Activated naive CD4-positive, alpha-beta T cell treated with anti-CD3 and anti-CD28 coated beads, Interleukin-2, amount 10 ng/mL, durations not matched to agents 7 days and 5 days (primary cell): ENCODE data around the gene COPS8.

Experiments used
- CTCF ChIA-PET: fragments of 350-600 bp; sonication (Branson Sonifier 250); formaldehyde crosslinking; loops from one replicate; lab custom pipeline; 2021; ENCODE audit warnings: antibody characterized with exemption; lab: Charles Lee
- DNase-seq: peaks from one replicate; pipeline ENCODE4 v3.0.0-alpha.2; 2020
- H3K27ac Mint-ChIP-seq: one replicate; pipeline ENCODE4 v1.8.0; 2021; ENCODE audit warnings: mild to moderate bottlenecking, moderate library complexity, mixed read lengths
- H3K27me3 Mint-ChIP-seq: one replicate; pipeline ENCODE4 v1.8.0; 2021; ENCODE audit warnings: mild to moderate bottlenecking, mixed read lengths
- H3K36me3 Mint-ChIP-seq: one replicate; pipeline ENCODE4 v1.8.0; 2021; ENCODE audit warnings: mixed read lengths
- H3K4me1 Mint-ChIP-seq: one replicate; pipeline ENCODE4 v1.8.0; 2021; ENCODE audit warnings: mixed read lengths
- H3K4me3 Mint-ChIP-seq: one replicate; pipeline ENCODE4 v1.8.0; 2021; ENCODE audit warnings: mild to moderate bottlenecking, moderate library complexity, mixed read lengths
- H3K9me3 Mint-ChIP-seq: one replicate; pipeline ENCODE4 v1.8.0; 2021; ENCODE audit warnings: mixed read lengths

The COPS8 gene

GRCh38 chr2:237126519-237127174 is 41.0 kb downstream of the COPS8 start:
- no peaks in the 10 kb centered on the region for H3K4me1 Mint-ChIP-seq
- no peak overlapping the region for H3K4me3 Mint-ChIP-seq
- H3K27me3 Mint-ChIP-seq: no peaks in the 10 kb centered on the region
- CTCF ChIA-PET: interaction anchor here (0.7 kb wide), 1 partner anchor 8 kb away, joined by 3 read pairs; no protein-coding TSS in a partner anchor
- H3K36me3 Mint-ChIP-seq: no peaks in the 10 kb centered on the region
- DNase-seq: no peak
- no peaks in the 10 kb centered on the region for H3K9me3 Mint-ChIP-seq
- H3K27ac Mint-ChIP-seq: no peak overlapping the region

DNA sequence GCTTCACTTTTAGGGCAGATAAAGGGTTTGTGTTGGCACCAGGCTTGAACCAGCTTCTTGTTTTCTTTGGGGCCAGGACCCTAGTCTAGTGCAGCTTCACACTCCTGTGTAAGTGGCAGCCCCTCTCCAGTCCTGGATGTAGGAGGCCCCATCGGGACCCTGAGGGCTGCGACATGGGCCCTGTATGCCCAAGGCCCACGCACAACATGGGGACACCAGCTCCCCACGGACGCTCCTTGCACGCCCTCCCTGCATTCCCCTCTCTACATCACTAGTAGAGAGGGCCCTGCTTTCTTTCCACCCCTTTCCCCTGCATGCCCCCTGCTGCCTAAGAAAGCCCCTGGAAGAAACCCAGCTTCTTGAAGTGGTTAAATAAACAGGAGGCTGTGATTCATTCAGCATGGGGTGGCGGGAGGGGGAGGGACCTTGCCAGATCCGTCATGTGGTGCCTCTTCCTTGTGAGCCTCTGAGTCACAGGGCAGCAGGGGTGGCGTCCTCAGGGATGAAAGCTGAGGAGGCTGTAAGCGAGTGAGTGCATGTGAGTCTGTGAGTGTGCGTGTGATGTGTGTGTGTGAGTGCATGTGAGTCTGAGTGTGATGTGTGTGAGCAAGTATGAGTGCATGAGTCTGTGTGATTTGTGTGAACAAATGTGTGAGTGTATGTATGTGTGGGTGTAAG is 42.5 kb downstream of the COPS8 start:
- CTCF ChIA-PET: interaction anchor here (0.7 kb wide), 1 partner anchor 19 kb away, joined by 3 read pairs; no protein-coding TSS in a partner anchor
- H3K27me3 Mint-ChIP-seq: no peaks in the 10 kb centered on the region
- DNase-seq: no peak
- no peak overlapping the region for H3K27ac Mint-ChIP-seq
- no peaks in the 10 kb centered on the region for H3K36me3 Mint-ChIP-seq
- no peaks in the 10 kb centered on the region for H3K9me3 Mint-ChIP-seq
- H3K4me1 Mint-ChIP-seq: no peaks in the 10 kb centered on the region
- H3K4me3 Mint-ChIP-seq: no peak overlapping the region

GRCh38 chr2:237128845-237129592 is 43.3 kb downstream of the COPS8 start:
- Mint-ChIP-seq H3K4me1 (no peaks in the 10 kb centered on the region), H3K36me3 (no peaks in the 10 kb centered on the region), H3K27ac (no peak overlapping the region), H3K9me3 (no peaks in the 10 kb centered on the region), H3K4me3 (no peak overlapping the region), H3K27me3 (no peaks in the 10 kb centered on the region)
- CTCF ChIA-PET: no interaction called here
- DNase-seq: no peak

DNA sequence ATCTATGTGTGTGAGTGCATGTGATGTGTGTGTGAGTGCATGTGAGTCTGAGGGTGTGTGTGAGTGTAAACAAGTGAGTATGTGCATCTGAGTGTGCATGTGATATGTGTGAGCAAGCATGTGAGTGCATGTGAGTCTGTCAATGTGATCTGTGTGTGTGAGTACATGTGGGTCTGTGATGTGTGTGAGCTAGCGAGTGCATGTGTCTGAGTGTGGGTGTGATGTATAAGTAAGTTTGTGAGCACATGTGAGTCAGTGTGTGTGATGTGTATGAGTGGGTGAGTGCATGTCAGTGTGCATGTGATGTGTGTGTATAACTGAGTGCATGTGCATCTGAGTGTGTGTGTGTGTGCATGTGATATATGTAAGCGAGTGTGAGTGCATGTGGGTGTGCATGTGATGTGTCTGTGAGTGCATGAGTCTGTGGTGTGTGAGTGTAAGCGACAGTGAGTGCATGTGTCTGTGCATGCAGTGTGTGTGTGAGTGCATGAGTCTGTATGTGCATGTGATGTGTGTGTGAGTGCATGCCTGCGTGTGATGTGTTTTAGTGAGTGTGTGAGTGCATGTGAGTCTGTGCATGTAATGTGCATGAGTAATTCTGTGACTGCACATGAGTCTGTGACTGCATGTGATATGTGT is 44.1 kb downstream of the COPS8 start:
- Mint-ChIP-seq H3K36me3 (no peaks in the 10 kb centered on the region), H3K9me3 (no peaks in the 10 kb centered on the region), H3K27ac (no peak overlapping the region), H3K4me3 (no peak overlapping the region), H3K4me1 (no peaks in the 10 kb centered on the region), H3K27me3 (no peaks in the 10 kb centered on the region)
- no peak for DNase-seq
- CTCF ChIA-PET: no interaction called here

DNA sequence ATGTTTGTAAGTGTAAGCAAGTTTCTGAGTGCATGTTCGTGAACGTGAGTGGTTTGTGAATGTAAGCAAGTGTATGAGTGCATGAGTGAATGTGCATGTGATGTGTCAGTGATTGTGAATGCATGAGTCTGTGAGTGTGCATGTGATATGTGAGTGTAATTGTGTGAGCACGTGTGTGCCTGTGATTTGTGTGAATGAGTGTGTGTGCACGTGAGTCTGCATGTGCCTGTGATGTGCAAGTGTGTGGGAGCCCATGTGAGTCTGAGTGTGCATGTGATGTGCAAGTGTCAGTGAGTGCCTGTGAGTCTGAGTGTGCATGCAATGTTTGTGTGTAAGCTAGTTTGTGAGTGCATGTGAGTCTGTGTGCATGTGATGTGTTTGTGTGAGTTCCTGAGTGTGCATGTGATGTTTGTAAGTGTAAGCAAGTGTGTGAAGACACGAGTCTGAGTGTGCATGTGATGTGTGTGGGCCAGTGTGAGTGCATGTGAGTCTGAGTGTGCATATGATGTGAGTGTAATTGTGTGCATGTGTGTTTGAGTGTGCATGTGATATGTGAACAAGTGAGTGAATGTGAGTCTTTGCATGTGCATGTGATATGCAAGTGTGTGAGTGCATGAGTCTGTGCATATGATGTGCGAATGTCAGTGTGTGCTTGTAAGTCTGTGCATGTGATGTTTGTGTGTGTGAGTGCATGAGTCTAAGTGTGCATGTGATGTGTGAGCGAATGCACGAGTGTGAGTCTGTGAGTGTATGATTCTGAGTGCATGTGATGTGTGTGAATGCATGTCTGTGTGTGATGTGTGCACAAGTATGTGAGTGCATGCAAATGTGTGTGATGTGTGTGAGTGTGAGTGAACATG is 45.1 kb downstream of the COPS8 start:
- H3K27me3 Mint-ChIP-seq: no peaks in the 10 kb centered on the region
- no peaks in the 10 kb centered on the region for H3K36me3 Mint-ChIP-seq
- no peak for DNase-seq
- no peaks in the 10 kb centered on the region for H3K9me3 Mint-ChIP-seq
- no peak overlapping the region for H3K27ac Mint-ChIP-seq
- CTCF ChIA-PET: no interaction called here
- no peaks in the 10 kb centered on the region for H3K4me1 Mint-ChIP-seq
- no peak overlapping the region for H3K4me3 Mint-ChIP-seq

- no peak for DNase-seq
- no peak overlapping the region for H3K4me3 Mint-ChIP-seq
- H3K27ac Mint-ChIP-seq: no peak overlapping the region
- H3K36me3 Mint-ChIP-seq: no peaks in the 10 kb centered on the region
- H3K4me1 Mint-ChIP-seq: no peaks in the 10 kb centered on the region
- no peaks in the 10 kb centered on the region for H3K27me3 Mint-ChIP-seq
- no peaks in the 10 kb centered on the region for H3K9me3 Mint-ChIP-seq
- CTCF ChIA-PET: interaction anchor here (0.6 kb wide), 1 partner anchor 784 kb away, joined by 3 read pairs; no protein-coding TSS in a partner anchor
Measured at GRCh38 chr2:237131749-237132533, 46.3 kb downstream of the COPS8 start.

- Mint-ChIP-seq H3K4me1 (no peaks in the 10 kb centered on the region), H3K27me3 (no peaks in the 10 kb centered on the region), H3K4me3 (no peak overlapping the region), H3K9me3 (no peaks in the 10 kb centered on the region), H3K36me3 (no peaks in the 10 kb centered on the region), H3K27ac (no peak overlapping the region)
- CTCF ChIA-PET: interaction anchor here (0.7 to 1.3 kb wide), 2 partner anchors 11 to 15 kb away, joined by 3 to 5 read pairs; no protein-coding TSS in a partner anchor
- DNase-seq: no peak
Measured at GRCh38 chr2:237132799-237133198, 47.1 kb downstream of the COPS8 start.

GRCh38 chr2:237134321-237135230 is 48.9 kb downstream of the COPS8 start:
- H3K4me3 Mint-ChIP-seq: no peak overlapping the region

GRCh38 chr2:237136824-237137223 is 51.1 kb downstream of the COPS8 start:
- no peaks in the 10 kb centered on the region for H3K9me3 Mint-ChIP-seq
- H3K4me1 Mint-ChIP-seq: no peaks in the 10 kb centered on the region
- H3K27me3 Mint-ChIP-seq: no peaks in the 10 kb centered on the region
- no peak overlapping the region for H3K27ac Mint-ChIP-seq
- H3K36me3 Mint-ChIP-seq: no peaks in the 10 kb centered on the region
- no peak for DNase-seq
- H3K4me3 Mint-ChIP-seq: no peak overlapping the region
- CTCF ChIA-PET: no interaction called here

More at GRCh38 chr2:237134321-237135230, 48.9 kb downstream of the COPS8 start:
- Mint-ChIP-seq H3K27me3 (no peaks in the 10 kb centered on the region), H3K9me3 (no peaks in the 10 kb centered on the region), H3K27ac (no peak overlapping the region), H3K4me1 (no peaks in the 10 kb centered on the region), H3K36me3 (no peaks in the 10 kb centered on the region)
- CTCF ChIA-PET: interaction anchor here (0.8 to 1.3 kb wide), 4 partner anchors 8 to 437 kb away, joined by 3 to 5 read pairs (median 3); no protein-coding TSS in a partner anchor
- no peak for DNase-seq

- Mint-ChIP-seq H3K27me3 (no peaks in the 10 kb centered on the region), H3K27ac (no peak overlapping the region), H3K36me3 (no peaks in the 10 kb centered on the region), H3K4me1 (no peaks in the 10 kb centered on the region), H3K9me3 (no peaks in the 10 kb centered on the region), H3K4me3 (no peak overlapping the region)
- no peak for DNase-seq
- CTCF ChIA-PET: no interaction called here
Measured at GRCh38 chr2:237137626-237138323, 52.1 kb downstream of the COPS8 start.

DNA sequence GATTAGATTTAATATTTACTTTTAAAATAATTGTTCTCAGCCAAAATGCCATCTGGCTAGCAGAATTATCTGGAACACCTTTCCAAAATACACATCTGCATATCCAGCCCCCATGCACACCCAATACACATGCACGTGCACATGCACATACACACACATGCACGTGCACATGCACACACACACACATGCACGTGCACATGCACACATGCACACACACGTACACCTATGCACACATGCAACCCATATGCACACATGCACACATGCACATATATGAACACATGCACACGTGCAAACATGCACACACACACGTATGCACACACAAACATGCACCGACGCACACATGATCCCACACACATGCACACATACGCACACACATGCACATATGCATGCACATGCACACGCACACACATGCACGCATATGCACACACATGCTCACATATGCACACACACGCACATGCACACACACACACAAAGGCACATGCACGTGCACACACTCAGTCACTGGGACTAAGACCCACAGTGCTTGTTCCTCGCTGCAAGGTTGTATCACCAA is 53.5 kb downstream of the COPS8 start:
- DNase-seq: no peak
- Mint-ChIP-seq H3K4me1 (no peaks in the 10 kb centered on the region), H3K27me3 (no peaks in the 10 kb centered on the region), H3K9me3 (no peaks in the 10 kb centered on the region), H3K36me3 (no peaks in the 10 kb centered on the region), H3K4me3 (no peak overlapping the region), H3K27ac (no peak overlapping the region)
- CTCF ChIA-PET: no interaction called here
